GM12892 (cell line): ENCODE results near the gene COMMD7.

ENCODE experiments used
- POLR2A ChIP-seq: IDR thresholded peaks from 2 replicates; pipeline ENCODE4 v1.6.1; 2011; ENCODE audit warnings: low read depth, low read length, control low read depth
- POLR2AphosphoS5 ChIP-seq: IDR thresholded peaks from 2 replicates; pipeline ENCODE4 v1.6.1; 2011; ENCODE audit warnings: low read depth, low read length, control low read depth

- no peak for TF ChIP-seq POLR2AphosphoS5
- no peak for TF ChIP-seq POLR2A
Measured at GRCh38 chr20:32756156-32756555, 12.9 kb upstream of the COMMD7 start.
